HG03108 (cell line): ENCODE data around the gene MTSS2.
"Not testable (repeated sequence)": the region's sequence is repeated elsewhere in the genome, so short reads cannot be mapped to it uniquely, and the experiment has no call there.

Experiments
- ATAC-seq: cut with Tn5 transposase; IDR thresholded peaks from one replicate; pipeline ENCODE4 v1.9.1; 2021; ENCODE audit warnings: moderate library complexity; ENCODE audit not compliant: unreplicated experiment

Gene MTSS2

DNA sequence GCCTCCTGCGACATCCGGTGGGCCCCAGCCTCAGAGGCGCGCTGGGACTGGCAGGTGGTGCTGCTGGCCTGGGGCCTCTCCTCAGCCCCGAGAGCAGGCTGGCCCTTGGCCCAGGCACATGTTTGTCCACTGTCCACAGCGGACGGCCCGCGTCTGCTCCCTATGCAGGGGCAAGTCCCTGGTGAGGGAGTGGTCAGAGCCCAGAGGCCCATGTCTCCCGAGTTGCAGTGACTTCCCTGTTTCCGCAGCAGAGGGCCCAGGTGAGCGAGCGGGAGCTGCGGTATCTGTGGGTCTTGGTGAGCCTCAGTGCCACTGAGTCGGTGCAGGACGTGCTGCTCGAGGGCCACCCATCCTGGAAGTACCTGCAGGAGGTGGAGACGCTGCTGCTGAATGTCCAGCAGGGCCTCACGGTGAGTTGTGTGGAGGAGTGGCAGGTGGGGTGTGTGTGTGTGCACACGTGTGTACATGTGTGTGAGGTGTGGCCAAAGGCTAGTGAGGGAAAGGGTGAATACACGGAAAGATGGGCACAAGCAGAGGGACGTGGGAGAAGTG is 29.1 kb downstream of the MTSS2 start:
- no peak for ATAC-seq

DNA sequence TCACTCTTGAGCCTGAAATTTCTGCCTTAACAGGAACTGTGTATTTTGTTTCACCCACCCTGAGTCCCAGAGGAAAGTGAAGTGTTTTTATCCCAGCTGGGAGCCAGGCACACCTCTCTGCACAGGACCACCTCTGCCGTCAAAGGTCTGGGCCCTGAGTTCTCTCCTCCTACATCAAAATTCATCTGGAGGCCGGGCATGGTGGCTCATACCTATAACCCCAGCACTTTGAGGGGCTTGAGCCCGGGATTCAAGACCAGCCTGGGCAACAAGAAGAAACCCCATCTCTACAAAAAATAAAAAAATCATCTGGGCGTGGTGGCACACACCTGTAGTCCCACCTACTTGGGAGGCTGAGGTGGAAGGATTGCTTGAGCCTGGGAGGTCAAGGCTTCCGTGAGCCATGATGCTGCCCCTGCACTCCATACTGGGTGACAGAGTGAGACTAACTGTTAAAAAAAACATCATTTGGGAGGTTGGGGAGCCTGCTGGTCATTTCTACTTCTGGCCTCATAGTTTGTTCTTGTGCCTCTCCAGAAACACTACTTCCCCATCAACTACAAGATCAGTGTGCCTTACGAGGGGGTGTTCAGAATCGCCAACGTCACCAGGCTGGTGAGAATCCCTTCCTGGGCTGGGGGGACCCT is 29.7 kb downstream of the MTSS2 start:
- ATAC-seq = no peak

DNA sequence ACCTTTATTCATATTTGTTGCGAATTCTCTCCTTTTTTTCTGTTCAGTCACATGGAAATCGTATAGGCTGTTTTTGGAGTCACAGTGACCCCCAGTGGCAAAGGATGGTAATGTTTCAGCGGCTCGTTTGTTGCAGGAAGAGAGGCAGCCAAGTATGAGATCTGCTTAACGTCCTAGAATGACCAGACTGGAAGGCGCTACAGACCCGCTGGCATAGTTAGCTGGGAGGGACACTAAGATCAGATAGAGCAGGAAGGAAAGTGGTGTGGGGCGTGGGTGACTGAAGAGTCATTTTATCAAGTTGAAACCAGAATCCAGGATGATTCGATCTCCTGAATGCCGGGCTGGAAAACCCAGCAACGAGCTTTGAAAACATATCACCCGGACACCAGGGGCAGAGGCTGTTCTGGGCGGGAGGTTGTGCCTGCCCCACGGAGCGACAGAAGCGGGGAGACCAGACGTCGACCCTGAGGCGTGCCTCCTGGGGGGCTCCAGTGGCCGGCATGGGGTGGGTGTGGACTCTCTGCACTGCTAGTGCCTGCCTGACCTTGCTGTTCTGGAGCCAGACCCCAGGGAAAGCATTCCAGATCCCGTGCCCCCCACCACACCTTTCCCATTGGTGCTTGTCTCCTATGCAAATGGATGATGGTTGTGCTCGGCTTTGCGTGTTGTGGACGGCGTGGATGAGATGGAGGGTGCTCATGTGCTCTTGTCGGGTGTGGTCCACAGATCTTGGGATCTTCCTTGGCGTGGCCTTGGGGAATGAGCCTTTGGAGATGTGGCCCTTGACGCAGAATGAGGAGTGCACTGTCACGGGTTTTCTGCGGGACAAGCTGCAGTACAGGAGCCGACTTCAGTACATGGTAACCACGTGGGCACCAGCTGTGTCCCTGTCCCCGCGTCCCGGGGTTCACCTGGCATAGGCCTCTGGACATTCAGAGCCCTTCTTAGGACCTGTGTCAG is 31.8 kb downstream of the MTSS2 start:
- ATAC-seq = no peak

GRCh38 chr16:70653406-70653805 is 32.4 kb downstream of the MTSS2 start:
- no peak for ATAC-seq

- no peak for ATAC-seq
Observed at GRCh38 chr16:70652322-70652721, 33.5 kb downstream of the MTSS2 start.

DNA sequence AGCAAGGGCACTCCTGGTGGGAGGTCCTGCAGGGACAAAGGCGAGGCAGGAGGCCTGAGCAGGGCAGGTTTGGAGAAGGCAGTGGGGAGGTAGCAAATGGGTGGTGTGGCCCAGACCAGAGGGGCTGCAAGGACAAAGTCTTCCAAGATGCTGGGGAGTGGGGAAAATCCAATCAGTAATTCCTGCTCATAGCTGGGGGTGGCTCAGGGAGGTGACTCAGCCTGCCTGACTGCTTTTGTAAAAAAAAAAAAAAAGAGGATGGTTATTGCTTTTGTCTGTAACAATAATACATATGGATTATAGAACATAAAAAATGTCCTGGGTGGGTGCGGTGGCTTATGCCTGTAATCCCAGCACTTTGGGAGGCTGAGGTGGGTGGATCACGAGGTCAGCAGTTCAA is 34.3 kb downstream of the MTSS2 start:
- no peak for ATAC-seq

GRCh38 chr16:70650216-70650615 is 35.6 kb downstream of the MTSS2 start:
- ATAC-seq = no peak

DNA sequence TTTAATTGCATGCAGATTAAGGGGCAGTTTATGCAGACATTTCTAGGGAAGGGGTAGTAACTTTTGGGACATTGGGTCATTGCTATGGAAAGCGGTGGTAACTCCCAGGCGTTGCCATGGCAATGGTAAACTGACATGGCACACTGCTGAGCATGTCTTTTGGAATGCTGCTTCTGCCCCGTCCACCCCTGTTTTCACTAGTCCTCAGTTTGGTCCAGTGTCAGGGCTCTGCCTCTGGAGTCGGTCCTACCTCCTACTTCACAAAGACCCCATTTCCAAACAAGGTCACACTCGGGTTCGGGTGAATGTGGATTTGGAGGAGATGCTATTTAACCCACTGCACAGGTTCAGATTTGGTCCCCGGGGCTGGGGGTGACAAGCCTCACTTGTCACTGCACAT is 36.6 kb downstream of the MTSS2 start:
- ATAC-seq = no peak

GRCh38 chr16:70648606-70649005 is 37.2 kb downstream of the MTSS2 start:
- no peak for ATAC-seq

DNA sequence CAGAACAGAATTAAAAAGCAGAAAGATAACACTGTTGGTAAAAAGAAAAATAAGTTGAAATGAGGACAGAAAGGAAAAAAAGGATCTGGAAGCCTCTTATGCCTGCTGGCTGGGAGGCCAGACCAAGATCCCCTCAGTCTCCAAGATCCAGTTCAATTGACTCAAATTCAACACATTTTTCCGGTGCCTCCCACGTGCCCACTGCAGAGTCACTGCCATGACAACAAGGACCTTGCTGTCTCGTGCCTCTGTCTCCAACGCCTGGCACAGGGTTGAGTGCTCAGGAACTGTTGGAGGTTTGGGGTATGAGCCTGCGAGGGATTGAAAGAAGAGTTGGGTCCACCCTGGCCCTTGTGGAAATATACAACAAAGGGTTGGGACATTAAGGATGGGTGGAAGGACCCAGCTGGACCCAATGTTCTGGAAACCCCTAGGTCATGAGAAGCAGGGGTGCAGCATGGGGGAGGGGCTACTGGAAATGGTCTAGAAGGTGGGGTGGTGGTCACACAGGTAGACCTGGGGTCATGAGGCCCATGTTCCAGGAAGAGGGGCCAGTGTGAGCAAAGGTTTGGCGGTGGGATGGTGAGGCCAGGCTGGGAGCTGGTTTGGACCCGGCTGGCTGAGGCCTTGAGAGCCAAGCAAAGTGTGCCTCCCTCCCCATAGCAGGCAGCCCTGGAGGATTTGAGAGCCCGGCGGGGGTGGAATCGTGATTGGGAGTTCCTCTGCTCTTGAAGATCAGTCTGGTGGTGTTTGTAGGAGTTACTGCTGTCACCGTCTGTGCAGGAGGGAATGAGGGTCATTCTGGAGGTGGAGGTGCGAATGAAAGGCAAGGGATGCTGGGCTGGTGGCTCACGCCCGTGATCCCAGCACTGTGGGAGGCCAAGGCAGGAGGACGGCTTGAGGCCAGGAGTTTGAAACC is 38.2 kb downstream of the MTSS2 start:
- no peak for ATAC-seq

DNA sequence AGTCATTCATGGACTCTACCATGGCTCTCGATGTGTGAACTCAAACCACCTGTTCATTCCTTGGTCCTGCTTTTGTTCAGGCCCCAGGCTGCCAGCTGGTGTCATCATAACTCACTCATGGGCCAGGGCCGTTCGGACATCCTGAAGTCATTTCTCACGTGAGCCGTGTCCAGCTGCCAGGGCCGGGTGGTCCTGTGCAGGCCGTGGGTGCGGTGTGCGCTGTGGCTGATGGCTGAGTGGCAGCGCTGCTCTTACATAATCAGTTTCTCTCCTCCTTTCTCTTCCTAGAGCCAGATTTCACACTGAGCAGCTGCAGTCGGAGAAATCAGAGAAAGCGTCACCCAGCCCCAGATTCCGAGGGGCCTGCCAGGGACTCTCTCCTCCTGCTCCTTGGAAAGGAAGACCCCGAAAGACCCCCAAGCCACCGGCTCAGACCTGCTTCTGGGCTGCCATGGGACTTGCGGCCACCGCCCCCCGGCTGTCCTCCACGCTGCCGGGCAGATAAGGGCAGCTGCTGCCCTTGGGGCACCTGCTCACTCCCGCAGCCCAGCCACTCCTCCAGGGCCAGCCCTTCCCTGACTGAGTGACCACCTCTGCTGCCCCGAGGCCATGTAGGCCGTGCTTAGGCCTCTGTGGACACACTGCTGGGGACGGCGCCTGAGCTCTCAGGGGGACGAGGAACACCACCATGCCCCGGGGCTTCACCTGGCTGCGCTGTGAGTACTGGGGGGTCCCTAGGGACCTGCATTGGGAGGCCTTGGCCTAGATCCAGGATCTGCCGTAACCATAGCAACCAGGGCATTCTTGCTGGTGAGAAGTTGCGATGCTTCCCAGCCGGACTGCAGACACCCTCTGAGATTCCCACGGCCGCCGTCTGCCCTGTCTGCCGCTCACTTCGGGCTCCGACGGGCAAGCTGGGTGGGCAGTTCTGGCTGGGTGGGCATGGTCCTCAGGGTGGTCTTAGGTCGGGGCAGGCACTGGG is 39.3 kb downstream of the MTSS2 start, which contains the start of gene IL34:
IL34 (plus strand) TSS at position 300 of the 982 bp plus-strand sequence; CDS start at position 689, 389 bp downstream.
- no peak for ATAC-seq

DNA sequence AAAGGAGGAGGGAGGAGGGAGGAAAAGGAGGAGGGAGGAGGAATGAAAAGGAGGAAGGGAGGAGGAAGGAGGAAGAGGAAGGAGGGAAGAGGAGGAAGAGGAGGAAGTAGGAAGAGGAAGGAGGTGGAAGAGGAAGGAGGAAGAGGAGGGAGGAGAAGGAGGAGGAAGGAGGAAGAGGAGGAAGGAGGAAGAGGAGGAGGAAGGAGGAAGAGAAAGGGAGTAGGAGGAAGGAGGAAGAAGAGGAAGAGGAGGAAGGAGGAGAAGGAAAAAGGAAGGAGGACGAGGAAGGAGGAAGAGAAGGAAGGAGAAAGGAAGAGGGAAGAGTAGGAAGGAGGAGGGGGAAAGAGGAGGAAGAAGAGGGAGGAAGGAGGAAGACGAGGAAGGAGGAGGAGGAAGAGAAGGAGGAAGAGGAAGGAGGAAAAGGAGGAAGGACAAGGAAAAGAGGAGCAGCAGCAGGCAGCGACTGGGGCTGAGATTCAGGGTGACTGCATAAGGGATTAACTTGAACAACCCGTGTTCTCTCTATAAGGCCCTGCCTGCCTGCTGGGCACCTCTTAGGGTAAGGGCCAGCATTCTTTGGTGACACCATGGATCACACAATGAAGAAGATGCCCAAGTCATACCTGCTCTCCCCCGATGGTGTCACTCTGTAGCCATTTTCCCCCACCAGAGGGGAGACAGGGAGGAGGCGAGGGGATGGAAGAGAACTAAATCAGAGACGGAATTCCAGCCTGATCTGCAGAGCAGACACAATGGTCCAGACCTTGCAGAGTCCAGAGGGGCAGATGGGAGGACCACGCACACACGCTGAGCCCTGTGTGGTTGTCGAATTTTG is 40.9 kb downstream of the MTSS2 start:
- no peak for ATAC-seq

- not testable (repeated sequence) for ATAC-seq
Observed at GRCh38 chr16:70643264-70643663, 42.6 kb downstream of the MTSS2 start.

DNA sequence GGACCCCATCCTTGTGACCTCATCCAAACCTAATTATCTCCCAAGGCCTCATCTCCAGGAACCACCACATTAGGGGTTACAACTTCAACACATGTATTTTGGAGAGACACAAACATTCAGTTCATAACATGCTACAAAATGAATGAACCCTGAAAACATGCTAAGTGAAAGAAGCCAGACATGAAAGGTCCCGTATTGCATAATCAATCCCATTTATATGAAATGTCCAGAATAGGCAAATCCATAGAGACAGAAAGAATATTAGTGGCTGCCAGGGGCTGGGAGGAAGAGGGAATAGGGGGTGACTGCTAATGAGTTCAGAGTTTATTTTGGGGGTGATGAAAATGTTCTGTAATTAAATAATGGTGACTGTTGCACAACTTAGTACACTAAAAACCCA is 43.2 kb downstream of the MTSS2 start:
- ATAC-seq = no peak

DNA sequence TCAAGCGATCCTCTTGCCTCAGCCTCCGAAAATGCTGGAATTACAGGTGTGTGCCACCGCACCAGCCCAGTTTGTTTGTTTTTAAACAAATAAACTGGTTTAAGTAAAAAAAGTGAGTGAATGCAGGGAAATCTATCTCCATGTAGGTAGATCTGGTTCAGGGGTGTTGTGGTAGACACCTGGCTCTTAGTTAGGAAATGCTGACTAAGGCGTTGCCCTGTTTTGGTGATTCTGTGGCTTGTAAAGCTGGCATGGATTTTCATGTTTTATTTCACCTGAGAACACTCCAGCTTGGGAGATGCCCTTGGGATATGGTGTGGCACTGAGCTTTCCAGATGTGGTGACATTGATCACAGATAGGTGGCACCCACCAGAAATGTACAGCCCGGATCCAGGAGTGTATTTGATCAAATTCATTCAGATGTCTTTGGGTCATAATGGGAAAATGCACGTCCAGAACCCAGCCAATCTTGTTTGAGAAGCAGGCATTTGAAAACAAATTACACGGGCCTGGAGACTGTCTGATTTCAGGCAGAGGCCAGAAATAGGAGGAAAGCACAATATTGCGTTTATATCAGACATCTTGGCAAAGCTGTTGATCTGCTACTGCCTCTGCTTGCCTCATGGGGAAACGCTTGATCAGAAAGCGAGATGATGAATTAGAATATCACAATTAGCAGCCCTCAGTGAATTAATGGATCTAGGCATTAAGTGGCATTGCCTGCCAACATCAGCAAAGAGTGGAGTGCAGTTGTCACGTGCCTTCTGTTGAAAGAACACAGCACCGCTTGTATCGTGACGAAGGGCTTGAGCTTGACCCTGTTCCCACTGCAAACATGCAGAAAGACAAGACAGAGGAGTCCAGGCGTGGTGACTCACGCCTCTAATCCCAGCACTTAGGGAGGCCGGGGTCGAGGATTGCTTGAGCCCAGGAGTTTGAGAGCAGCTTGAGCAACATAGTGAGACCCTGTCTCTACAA is 46.8 kb downstream of the MTSS2 start:
- ATAC-seq = no peak
